Retina (tissue), 1 donor: ENCODE results near the gene CCDC8.
"Not testable (repeated sequence)": the region's sequence is repeated elsewhere in the genome, so short reads cannot be mapped to it uniquely, and the experiment has no call there.

Experiments used
- DNase-seq: peaks from one replicate; pipeline ENCODE4 v3.0.0-alpha.2; 2016

Gene CCDC8

GRCh38 chr19:46427518-46428045 is 14.2 kb upstream of the CCDC8 start:
- DNase-seq, result no peak

GRCh38 chr19:46426506-46427162 is 13.3 kb upstream of the CCDC8 start:
- DNase-seq, result peak; percentile 90

DNA sequence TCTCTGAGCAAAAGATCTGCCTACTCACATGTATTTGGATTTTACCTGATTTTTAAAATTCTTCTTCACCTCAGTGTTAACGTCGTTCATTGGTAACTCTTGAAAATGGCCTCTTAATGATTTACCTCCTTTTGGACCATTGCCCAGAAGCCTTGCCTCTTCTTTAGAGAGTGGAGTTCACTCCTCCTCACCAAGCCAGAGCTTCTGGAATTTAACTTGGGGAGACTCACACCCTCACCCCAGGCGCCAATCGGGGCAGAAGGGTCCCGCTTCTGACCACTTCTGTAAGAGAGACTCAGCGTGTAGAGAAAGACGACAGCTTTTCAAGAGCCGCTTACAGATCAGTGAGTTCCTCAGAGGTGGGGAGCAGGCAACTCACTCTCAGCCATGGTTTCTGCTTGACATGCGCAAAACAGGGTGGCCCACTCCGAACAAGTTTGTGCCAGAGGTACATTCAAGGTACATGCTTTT is 12.7 kb upstream of the CCDC8 start:
- no peak for DNase-seq

- DNase-seq, result no peak
Observed at GRCh38 chr19:46423188-46423587, 9.8 kb upstream of the CCDC8 start.

DNA sequence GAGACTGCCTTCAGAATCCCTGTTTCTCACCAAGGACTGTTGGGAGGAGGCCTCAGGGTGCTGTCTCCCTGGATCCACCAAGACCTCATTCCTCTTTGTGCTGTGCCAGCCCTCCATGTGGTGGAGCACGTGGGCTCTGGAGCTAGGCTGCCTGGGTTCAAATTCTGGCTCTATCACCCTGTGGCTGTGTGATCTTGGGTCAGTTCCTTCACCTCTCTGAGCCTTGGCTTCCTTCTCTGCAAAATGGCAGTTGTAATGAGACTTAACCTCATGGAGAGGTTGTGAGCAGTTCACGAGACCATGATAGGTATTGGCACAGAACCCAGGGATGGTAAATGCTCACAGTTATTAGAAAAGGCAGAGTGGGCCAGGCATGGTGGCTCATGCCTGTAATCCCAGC is 9.0 kb upstream of the CCDC8 start:
- DNase-seq, result no peak

GRCh38 chr19:46420056-46420455 is 6.7 kb upstream of the CCDC8 start:
- DNase-seq, result no peak

DNA sequence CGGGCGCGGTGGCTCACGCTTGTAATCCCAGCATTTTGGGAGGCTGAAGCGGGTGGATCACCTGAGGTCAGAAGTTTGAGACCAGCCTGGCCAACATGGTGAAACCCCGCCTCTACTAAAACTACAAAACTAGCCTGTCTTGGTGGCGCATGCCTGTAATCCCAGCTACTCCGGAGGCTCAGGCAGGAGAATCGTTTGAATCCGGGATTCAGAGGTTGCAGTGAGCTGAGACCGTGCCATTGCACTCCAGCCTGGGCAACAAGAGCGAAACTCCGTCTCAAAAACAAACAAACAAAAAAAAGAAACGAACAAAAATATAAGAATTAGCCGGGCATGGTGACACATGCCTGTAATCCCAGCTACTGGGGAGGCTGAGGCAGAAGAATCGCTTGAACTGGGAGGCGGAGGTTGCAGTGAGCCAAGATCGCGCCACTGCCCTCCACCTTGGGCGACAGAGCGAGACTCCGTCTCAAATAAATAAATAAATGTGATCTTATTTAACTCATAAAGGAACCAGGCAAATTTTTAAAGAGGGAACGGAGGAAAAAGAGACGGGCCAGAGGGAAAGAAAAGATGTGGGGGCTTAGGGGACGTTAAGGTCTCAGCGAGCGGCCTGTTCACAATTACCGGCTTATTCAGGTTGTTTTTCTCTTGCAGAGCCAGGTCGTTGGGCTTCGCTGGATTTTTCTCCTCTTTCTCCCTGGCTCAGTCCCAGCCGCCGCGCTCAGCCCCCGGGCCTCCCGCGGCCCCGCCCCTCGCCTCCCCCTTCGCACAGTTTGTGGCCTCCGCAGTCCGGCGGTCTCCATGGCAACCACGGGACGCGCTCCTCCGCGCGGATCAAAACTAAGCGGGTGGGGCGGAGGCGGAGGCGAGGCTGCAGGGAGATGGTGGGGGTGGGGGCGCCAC is 2.7 kb upstream of the CCDC8 start:
- DNase-seq, result peak; percentile 90

GRCh38 chr19:46414899-46415298 is 1.5 kb upstream of the CCDC8 start:
- not testable (repeated sequence) for DNase-seq

- DNase-seq, result peak; percentile 55
Observed at GRCh38 chr19:46412650-46413261, 608 bp downstream of the CCDC8 start.

GRCh38 chr19:46411925-46412649 is 1.3 kb downstream of the CCDC8 start:
- peak; percentile 73 for DNase-seq

- no peak for DNase-seq
Observed at GRCh38 chr19:46411088-46411924, 2.1 kb downstream of the CCDC8 start.

DNA sequence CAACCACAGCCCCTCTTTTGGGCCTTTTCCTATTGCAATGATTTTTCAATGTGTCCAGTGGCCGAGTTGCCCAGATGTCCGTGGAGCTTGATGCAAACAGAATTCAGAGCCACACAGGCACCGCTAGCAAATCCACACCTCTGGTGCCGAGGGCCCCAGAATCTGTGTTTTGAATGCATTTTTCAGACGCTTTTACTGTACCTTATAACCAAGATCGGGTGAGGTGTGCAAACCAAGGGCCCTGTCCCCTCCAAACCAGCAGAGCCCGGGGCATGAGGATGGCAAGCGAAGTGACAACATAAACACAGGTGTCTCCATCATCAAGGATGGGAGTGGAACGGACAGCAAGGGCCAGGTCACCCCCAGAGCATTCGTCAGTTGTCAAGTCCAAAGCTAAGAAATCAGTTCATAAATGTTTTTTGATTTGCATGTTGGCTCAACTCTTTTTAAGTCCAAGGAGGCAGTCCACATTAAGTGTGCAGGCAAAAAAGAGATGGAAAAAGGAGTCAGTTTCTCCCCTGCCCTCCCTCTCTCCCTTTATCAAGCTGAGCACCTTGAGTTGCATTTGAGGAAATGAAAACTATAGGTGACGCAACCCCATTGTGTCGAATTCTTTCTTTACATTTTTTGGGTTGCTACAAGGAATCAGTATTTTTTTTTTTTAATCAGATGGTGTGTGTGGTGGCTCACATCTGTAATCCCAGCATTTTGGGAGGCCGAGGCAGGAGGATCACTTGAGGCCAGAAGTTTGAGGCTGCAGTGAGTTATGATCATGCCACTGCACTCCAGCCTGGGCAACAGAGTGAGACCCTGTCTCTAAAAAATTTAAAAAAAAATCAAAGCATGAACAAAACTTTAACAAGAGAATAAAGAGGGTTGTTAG is 2.9 kb downstream of the CCDC8 start:
- DNase-seq, result no peak

DNA sequence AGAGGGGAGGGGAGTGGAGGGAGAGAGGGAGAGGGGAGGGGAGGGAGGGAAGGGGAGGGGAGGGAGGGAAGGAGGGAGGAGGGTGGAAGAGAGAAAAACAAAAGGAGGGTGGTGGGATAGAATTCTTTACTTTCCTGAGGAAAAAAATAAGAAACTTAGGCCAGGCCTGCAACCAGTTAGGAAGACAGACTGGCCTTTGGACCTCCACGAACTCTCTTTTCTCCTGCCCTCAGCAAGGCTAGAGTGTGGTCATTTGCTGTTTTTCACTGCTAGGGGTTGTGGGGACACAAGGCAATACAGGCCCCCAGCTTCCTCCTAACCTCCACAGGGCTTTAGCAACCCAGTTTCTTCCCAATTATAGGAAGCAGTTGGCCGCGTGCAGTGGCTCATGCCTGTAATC is 4.2 kb downstream of the CCDC8 start:
- DNase-seq, result no peak

GRCh38 chr19:46408664-46409039 is 4.7 kb downstream of the CCDC8 start:
- DNase-seq, result peak; percentile 66

GRCh38 chr19:46407856-46408663 is 5.3 kb downstream of the CCDC8 start:
- DNase-seq, result no peak

DNA sequence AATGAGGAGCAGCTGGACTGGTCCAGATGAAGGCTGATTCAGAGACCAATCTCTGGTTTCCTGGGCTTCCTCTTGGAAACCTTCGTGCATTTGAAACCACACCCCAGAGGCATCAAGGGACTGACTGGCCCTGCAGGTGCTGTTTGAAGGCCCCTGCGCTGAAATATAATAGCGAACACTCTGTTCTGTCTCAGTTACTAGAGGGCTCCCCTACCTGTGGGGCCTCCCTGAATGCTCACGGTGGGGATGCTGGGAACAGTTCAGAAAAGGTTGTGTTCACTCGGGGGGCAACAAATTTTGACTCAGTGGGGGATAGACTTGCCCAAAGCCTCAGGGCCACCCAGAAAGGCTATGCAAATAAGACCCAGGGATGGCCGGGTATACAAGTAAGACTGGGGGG is 6.4 kb downstream of the CCDC8 start:
- DNase-seq, result no peak

- DNase-seq, result peak; percentile 60
Observed at GRCh38 chr19:46404753-46405468, 8.5 kb downstream of the CCDC8 start.

DNA sequence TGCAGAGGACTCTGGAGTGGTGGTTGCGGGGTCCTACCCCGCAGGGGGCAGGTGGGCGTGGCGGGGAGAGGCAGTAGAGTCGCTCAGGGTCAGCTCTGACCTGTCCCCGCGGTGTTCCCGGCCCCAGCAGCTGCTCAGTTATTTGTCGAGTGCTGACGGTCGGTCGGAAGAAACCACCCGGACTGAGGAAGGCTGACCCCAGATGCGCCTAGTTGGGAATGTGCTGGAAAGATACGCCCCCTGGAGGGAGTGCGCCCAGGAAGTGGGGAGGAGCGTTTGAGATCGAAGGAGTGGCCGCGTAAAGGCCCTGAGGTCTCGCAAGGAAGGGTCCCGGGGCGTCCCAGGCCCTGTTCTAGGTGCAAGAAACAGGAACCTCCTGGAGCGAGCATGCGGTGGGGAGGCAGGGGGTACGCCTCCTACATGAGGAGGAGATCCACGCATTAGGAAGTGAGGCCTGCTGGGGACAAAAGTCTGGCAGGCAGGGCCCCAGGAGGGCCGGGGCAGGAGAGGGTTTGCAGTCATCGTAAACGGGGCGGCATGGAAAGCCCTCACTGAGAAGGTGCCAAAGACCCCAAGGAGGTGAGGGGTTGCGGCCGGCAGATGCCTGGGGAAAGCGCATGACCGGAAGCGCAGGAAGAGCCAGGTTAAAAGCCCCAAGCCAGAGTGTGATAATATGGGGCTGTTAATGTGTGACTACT is 9.2 kb downstream of the CCDC8 start:
- peak; percentile 87 for DNase-seq

DNA sequence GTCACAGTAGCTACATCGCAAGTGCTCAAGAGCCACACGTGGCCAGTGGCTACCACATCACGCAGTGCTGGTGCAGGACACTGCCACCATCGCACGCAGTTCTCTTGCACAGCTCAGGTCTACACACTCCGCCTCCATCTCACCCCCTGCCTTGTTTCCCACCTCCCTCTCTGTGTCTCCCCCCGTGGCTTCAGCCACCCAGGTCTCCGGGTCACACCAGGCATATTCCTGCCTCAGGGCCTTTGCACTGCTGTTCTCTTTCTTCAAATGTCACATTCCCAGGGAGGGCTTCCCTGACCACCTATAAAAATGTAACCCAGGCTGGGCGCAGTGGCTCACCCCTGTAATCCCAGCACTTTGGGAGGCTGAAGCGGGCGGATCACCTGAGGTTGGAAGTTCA is 10.6 kb downstream of the CCDC8 start:
- no peak for DNase-seq
